A673 (cell line): ENCODE data around the gene LRRC4C. TPM values are rescaled to one million over a fixed set of nuclear protein-coding genes. Genes with fewer than 3 reads are reported as not detected.

Experiments used
- BruUV-seq: library from RNA; stranded (reverse); fragments of 400-500 nt; replicated peaks from 2 replicates; lab custom pipeline; 2021; lab: Mats Ljungman, UMichigan
- CTCF ChIA-PET: fragments of 300-600 bp; sonication (Branson Sonifier 250); formaldehyde crosslinking; loops from one replicate; lab custom pipeline; 2022; ENCODE audit warnings: antibody characterized with exemption; lab: Charles Lee
- POLR2A ChIA-PET: fragments of 300-600 bp; sonication (Branson Sonifier 250); formaldehyde crosslinking; loops from one replicate; lab custom pipeline; 2022; ENCODE audit warnings: antibody characterized with exemption; ENCODE audit not compliant: low non-redundant PET; lab: Charles Lee
- DNase-seq: peaks from one replicate; pipeline ENCODE4 v3.0.0-alpha.2; 2015; ENCODE audit warnings: low spot score
- H3K27ac ChIP-seq: fragments of 200-600 bp; sonication (generic); 2 replicates; pipeline ENCODE4 v1.5.1; 2016; ENCODE audit warnings: mixed run types, low read depth, mild to moderate bottlenecking, mixed read lengths, antibody characterized with exemption, low read length; ENCODE audit not compliant: poor library complexity, severe bottlenecking
- H3K27me3 ChIP-seq: fragments of 200-600 bp; sonication (generic); replicated peaks from 2 replicates; pipeline ENCODE4 v1.6.1; 2017; ENCODE audit warnings: mixed run types, low read depth, mild to moderate bottlenecking, mixed read lengths, antibody characterized with exemption, low read length; ENCODE audit not compliant: insufficient read depth, poor library complexity
- H3K36me3 ChIP-seq: fragments of 200-600 bp; sonication (generic); 2 replicates; pipeline ENCODE4 v1.6.1; 2016; ENCODE audit warnings: mixed run types, mild to moderate bottlenecking, mixed read lengths, antibody characterized with exemption, low read length; ENCODE audit not compliant: insufficient read depth, poor library complexity, severe bottlenecking
- H3K4me1 ChIP-seq: fragments of 200-600 bp; sonication (generic); 2 replicates; pipeline ENCODE4 v1.6.1; 2017; ENCODE audit warnings: mixed run types, mild to moderate bottlenecking, mixed read lengths, antibody characterized with exemption, low read length; ENCODE audit not compliant: insufficient read depth, poor library complexity, severe bottlenecking
- H3K4me3 ChIP-seq: fragments of 200-600 bp; sonication (generic); 2 replicates; pipeline ENCODE4 v1.5.1; 2016; ENCODE audit warnings: low read depth, mixed run types, mild to moderate bottlenecking, mixed read lengths, low read length; ENCODE audit not compliant: poor library complexity, severe bottlenecking
- H3K9me3 ChIP-seq: fragments of 200-600 bp; sonication (generic); 2 replicates; pipeline ENCODE4 v1.6.1; 2016; ENCODE audit warnings: mixed run types, low read depth, mild to moderate bottlenecking, mixed read lengths, antibody characterized with exemption, low read length; ENCODE audit not compliant: poor library complexity, severe bottlenecking
- EZH2 ChIP-seq: fragments of 200-600 bp; sonication (generic); IDR thresholded peaks from 2 replicates; pipeline ENCODE4 v1.6.1; 2017; ENCODE audit warnings: borderline replicate concordance, low read depth, mild to moderate bottlenecking, mixed read lengths, antibody characterized with exemption, low read length; ENCODE audit not compliant: poor library complexity, severe bottlenecking
- intact Hi-C: fragments of 100-400 bp; cut with micrococcal nuclease; formaldehyde crosslinking; loops from one replicate; pipeline ENCODE4 v1.10.0; 2022; ENCODE audit not compliant: unreplicated experiment
- total RNA-seq: library from RNA; stranded (reverse); gene quantifications from 2 replicates; pipeline ENCODE4 v1.2.3, GENCODE V29; 2021
- TF ChIP-seq, protein P1 (sequence below): fragments of 300-800, 200-600 bp; sonication (generic); conservative IDR thresholded peaks from 2 replicates; pipeline ENCODE4 v1.5.1; 2017; ENCODE audit warnings: low read depth, mild to moderate bottlenecking, antibody characterized with exemption, low read length, moderate library complexity, mixed read lengths

The LRRC4C gene
- total RNA-seq, 1 experiment from 2014 or later: 38.3 TPM

DNA sequence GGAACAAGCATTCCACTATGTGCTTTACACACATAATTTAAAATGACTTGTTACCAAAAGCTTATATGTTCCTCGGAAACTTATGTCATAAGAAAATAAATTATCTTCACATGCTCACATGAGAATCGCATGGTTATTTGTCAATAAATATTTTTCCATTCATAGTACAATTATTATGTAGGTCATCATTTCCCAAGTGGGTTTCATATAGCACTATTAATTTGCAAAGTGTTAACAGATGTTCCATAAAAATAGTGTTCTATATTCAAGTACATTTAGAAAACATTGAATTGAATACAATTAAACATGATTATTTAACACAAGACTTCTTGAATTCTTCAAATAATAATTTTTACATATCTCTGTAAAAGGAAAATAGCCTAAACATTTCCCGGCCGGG lies 23.9 kb downstream of the LRRC4C start:
- CTCF ChIA-PET: no interaction called here
- no TSS peak for BruUV-seq
- POLR2A ChIA-PET: no interaction called here

DNA sequence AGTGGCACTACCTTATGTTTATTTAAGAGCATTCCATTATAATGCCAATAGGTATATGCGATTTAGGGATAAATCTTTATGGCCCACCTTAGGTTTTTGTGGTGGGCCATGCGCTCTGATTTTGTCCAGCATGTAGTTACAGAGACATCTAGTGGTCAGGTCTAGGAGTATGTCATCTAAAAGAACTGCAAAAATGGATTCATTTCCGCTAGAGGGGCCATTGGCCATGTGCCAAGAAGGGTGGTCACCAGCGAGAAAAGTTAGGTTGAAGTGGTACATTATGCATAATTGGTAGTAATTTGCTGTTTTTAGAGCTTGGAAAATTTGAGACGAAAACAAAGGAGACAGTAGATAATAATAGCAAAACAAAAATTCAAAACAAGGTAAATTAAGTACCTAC lies 27.7 kb downstream of the LRRC4C start:
- intact Hi-C loops: loop anchor here (1.0 to 10.0 kb wide), 4 partner anchors 229 to 1299 kb away; no protein-coding TSS in a partner anchor
- peak; percentile 76 for DNase-seq
- CTCF ChIA-PET: interaction anchor here (0.5 to 2.1 kb wide), 2 partner anchors 16 to 231 kb away, joined by 4 to 9 read pairs; no protein-coding TSS in a partner anchor
- H3K9me3 ChIP-seq: no peaks in the 10 kb centered on the region
- H3K27ac ChIP-seq: no peak overlapping the region
- no peak for TF ChIP-seq EZH2
- TF ChIP-seq, protein P1, sequence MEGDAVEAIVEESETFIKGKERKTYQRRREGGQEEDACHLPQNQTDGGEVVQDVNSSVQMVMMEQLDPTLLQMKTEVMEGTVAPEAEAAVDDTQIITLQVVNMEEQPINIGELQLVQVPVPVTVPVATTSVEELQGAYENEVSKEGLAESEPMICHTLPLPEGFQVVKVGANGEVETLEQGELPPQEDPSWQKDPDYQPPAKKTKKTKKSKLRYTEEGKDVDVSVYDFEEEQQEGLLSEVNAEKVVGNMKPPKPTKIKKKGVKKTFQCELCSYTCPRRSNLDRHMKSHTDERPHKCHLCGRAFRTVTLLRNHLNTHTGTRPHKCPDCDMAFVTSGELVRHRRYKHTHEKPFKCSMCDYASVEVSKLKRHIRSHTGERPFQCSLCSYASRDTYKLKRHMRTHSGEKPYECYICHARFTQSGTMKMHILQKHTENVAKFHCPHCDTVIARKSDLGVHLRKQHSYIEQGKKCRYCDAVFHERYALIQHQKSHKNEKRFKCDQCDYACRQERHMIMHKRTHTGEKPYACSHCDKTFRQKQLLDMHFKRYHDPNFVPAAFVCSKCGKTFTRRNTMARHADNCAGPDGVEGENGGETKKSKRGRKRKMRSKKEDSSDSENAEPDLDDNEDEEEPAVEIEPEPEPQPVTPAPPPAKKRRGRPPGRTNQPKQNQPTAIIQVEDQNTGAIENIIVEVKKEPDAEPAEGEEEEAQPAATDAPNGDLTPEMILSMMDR: peak; percentile 94
- no peak overlapping the region for H3K4me3 ChIP-seq
- POLR2A ChIA-PET: no interaction called here
- BruUV-seq: no TSS peak
- H3K4me1 ChIP-seq: peaks cover 13% of the 10 kb centered on the region
- no peaks in the 10 kb centered on the region for H3K27me3 ChIP-seq
- no peaks in the 10 kb centered on the region for H3K36me3 ChIP-seq

More for the DNA sequence above, 23.9 kb downstream of the LRRC4C start:
- H3K36me3 ChIP-seq: no peaks in the 10 kb centered on the region
- no peak overlapping the region for H3K4me3 ChIP-seq
- DNase-seq: no peak
- no peaks in the 10 kb centered on the region for H3K9me3 ChIP-seq
- no peak overlapping the region for H3K27ac ChIP-seq
- intact Hi-C loops: loop anchor here (10.0 kb wide), 1 partner anchor 711 kb away; no protein-coding TSS in a partner anchor
- TF ChIP-seq, protein P1: no peak
- no peak for TF ChIP-seq EZH2
- no peaks in the 10 kb centered on the region for H3K27me3 ChIP-seq
- H3K4me1 ChIP-seq: peaks cover 6% of the 10 kb centered on the region

GRCh38 chr11:41419901-41420300 lies 39.6 kb downstream of the LRRC4C start:
- TF ChIP-seq EZH2: no peak
- TF ChIP-seq, protein P1: no peak
- POLR2A ChIA-PET: no interaction called here
- H3K36me3 ChIP-seq: no peaks in the 10 kb centered on the region
- no TSS peak for BruUV-seq
- H3K9me3 ChIP-seq: no peaks in the 10 kb centered on the region
- intact Hi-C loops: no loop called here
- CTCF ChIA-PET: no interaction called here
- H3K4me1 ChIP-seq: no peaks in the 10 kb centered on the region
- no peak overlapping the region for H3K4me3 ChIP-seq
- DNase-seq: no peak
- H3K27me3 ChIP-seq: no peaks in the 10 kb centered on the region
- no peak overlapping the region for H3K27ac ChIP-seq
